HG03280 (cell line): ENCODE measurements around the gene PLEKHH3.

Source experiments
- ATAC-seq: cut with Tn5 transposase; IDR thresholded peaks from one replicate; pipeline ENCODE4 v1.9.1; 2021; ENCODE audit warnings: mild to moderate bottlenecking, moderate library complexity; ENCODE audit not compliant: unreplicated experiment

The PLEKHH3 gene

DNA sequence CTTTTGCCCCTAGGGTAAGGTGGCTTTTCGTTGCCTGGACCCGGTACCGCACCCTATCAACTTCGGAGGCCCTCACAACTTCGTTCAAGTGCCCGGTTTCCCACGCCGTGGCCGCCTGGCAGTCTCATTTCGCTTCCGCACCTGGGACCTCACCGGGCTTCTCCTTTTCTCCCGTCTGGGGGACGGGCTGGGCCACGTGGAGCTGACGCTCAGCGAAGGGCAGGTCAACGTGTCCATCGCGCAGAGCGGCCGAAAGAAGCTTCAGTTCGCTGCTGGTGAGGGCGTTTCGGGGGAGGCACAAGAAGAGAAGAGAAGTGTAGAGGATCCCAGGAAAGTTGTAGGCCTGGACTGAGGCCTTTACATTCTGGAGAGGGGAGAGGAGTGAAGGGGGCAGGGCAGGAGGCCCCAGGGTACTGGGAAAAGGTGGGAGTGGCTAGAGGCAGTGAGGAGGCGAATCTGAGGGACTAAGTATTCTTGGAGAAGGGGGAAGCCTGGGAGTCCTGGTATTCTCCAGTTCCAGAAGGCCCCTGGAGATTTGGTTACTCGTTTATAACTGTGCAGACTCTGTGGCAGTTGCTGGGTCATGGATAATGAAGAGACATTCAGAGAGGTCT lies 11.0 kb upstream of the PLEKHH3 start:
- no peak for ATAC-seq

DNA sequence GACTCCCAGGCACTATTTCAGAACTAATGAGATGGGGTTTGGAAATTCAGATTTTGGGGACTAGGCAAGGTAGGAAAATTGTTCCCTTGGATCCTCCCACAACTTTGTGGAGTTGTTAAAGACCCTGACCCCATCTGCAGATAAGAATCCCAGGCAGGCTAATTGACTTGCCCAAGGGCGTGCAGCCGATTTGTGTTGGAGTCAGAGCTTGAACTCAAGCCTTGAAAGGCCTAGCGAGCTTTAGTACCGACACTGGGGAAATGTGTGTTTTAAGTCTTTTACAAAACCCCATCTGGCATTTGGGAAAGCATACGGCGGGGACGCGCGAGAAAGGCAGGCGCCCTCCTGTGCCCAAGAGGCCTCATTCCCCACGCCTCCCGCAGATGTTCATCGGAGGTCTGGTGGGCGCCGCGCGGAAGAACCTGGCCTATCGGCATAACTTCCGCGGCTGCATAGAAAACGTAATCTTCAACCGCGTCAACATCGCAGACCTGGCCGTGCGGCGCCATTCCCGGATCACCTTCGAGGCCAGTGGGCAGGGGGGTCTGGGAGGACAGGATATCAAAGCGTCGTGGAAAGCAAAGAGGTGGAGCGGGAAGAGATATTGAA lies 9.8 kb upstream of the PLEKHH3 start:
- ATAC-seq: no peak

DNA sequence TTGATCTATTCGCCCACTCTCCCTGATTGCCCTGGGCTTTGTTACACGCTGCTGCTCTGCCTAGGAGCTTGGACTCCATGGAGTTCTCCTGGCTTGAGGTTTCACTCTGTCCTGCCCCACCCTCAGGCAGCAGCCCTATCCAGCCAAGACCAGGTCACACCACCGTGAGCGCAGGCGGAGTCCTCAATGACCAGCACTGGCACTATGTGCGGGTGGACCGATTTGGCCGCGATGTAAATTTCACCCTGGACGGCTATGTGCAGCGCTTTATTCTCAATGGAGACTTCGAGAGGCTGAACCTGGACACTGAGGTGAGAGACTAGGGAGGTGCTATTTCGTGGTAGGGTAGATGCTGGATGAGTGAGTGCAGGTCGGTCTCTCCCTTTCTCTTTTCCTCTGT lies 9.0 kb upstream of the PLEKHH3 start:
- no peak for ATAC-seq

DNA sequence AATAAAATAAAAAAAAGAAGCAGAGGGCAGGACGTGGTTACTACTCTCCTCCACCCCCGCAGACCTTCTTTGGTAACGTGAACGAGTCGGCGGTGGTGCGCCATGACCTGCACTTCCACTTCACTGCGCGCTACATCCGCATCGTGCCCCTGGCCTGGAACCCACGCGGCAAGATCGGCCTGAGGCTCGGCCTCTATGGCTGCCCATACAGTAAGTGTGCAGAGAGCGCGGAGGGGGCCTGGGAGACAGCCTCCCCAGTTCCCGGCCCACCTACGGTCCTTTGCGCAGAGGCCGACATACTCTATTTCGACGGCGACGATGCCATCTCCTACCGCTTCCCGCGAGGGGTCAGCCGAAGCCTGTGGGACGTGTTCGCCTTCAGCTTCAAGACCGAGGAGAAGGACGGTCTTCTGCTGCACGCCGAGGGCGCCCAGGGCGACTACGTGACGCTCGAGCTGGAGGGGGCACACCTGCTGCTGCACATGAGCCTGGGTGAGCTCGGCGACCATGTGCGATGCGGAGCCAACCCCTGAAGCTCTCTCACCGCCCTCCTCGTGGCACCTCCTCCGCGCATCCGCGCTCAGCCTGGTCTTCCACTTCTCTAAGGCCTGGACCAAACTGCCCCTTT lies 8.2 kb upstream of the PLEKHH3 start:
- ATAC-seq: no peak

DNA sequence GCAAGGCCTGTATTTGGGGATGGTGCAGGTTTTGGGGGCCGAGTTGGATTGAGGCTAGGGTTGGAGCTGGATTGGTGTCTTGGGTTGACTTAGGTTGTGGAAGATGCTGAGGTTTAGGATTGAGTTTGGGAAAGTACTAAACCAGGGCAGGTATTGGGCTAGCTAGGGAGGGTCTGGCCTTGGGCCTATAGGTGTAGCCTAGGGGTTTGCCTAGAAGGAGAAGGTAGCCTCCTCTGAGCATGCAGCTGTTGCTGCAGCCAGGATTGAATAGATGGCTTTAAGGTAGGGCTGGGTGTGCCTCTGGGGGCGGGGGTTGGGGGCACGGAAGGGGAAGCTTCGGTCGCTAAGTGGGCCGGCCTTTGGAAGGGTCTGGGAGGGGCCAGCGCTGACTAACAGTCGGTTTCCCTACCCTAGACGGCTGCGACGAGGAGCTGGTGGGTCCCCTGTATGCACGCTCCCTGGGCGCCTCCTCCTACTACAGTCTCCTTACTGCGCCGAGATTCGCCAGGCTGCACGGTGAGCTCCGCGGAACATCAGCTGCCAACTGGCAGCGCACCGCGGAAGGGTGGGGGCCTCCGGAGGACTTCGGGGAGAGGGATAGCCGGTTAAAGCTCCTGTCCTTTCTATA lies 6.7 kb upstream of the PLEKHH3 start:
- ATAC-seq: no peak

DNA sequence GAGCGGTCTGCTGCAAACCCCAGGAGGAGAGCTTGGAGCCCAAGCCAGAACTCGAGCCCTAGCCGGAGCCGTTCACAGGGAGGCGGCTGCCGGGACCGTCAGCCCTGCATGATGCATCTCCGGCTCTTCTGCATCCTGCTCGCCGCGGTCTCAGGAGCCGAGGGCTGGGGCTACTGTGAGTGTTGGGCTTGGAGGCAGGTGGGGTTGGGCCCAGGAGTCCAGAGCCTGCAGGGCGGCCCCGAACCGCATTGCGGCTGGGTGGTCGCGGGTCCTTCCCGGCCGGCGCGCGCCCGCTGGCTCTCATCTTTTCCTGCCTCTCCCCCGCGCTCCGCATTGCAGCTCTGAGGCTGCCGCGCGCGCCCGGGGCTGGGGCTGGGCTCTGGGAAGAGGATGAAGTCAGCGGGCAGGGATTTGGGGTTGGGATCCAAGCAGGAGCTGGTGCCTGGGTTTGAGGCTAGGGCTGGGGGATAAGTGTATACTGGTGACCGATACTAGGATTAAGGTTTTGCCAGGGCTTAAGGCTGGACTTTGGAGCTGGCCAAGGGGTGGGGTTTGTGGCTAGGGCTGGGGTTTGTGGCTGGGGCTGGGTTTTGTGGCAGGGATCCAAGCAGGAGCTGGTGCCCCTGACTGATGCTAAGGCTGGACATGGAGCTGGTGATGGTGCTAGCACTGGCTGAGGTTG lies 6.1 kb upstream of the PLEKHH3 start:
- ATAC-seq: no peak

DNA sequence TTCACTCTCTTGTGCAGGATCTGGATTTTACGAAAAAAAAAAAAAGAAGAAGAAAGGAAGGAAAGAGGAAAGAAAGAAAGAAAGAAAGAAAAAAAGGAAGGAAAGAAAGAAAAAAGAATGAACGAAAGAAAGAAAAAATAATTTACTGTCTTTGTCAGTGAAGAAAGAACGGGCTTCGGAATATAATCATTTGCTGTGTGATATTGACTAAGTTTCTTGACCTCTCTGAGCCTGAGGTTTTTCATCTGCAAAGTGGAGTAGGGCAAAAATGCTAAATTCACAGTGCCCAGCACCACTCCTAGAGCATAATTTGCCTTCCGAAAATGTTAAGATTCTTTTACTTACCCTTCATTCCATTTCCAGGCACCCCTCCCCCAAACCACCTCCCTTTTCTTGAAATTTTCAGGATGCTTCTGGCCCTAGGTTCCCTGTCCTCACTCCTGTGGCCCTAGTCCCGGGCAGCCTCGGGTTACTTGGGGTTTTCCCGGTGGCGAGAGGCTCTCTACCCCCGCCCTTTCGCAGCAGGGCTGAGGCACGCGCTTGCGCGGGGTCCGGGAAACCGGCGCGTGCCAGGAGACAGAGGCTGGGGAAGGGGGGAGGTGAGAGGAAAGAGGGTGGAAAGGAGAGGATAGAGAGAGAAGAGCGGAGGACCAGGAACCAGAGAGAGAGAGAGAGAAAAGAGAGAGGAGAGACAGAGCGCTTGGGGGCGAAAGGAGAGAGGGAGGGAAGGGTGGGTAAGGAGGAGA lies 5.4 kb upstream of the PLEKHH3 start, which contains the start of gene CNTNAP1:
TSS of gene CNTNAP1 (plus strand) at position 556 of the 746 bp plus-strand sequence. CDS start 299 bp downstream, outside the sequence.
- ATAC-seq: no peak

DNA sequence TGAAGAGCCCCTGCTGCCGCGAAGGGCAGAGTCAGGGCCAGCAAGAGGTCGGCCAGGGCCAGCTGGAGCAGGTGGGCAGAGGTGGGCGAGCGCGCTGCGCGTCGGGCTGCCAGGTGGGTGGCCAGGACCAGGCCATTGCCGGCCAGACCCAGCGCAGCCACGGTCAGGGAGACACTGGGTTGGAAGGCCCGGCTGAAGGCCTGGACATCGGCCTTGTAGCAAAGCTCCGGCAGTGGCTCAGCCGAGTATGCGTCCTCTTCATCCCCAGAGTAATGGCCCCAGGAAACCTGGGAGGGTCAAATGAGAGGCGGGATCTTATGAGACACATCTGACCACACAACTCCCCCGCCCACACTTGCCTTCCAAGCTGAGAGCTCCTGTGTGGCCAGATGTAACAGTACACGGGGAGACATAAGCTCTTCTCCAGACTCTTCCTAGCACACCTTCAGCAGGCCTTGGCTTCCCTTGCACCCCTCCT lies 3.6 kb upstream of the PLEKHH3 start:
- no peak for ATAC-seq

DNA sequence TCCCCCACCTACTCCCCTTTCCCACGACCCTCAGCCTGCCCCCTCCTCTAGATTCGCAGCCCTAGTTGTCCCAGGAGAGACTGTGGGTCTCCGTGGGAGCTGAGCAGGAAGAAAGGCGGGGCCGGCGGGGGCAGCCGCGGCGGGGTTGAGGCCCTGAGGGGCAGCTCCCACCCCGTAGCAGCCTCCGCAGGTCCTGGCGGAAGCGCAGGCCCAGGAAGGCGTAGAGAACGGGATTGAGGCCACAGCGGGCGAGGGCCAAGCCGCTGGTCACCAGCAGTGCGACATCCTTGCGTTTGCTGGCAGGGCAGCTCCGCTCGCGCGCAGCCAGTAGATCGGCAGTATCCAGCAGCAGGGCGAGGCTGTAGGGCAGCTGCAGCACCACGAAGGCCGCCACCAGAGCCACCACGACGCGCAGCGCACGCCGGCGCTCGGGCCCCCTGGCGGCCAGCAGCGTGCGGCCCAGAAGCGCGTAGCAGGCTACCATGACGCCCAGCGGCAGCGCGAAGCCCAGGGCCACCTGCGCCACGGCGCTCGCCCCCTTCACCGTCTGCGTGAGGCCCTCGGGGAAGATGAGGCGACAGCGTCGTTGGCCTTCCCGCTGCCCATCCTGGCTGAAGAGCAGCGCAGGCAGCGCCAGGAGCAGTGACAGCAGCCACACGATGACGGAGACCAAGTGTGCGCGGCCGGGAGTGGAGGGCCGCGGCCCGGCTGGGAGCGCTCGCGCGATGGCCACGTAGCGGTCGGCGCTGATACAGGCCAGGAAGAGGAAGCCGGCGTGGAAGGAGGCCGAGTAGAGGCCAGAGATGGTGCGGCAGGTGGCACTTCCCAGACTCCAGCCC lies 2.9 kb upstream of the PLEKHH3 start:
- peak; percentile 23 for ATAC-seq

DNA sequence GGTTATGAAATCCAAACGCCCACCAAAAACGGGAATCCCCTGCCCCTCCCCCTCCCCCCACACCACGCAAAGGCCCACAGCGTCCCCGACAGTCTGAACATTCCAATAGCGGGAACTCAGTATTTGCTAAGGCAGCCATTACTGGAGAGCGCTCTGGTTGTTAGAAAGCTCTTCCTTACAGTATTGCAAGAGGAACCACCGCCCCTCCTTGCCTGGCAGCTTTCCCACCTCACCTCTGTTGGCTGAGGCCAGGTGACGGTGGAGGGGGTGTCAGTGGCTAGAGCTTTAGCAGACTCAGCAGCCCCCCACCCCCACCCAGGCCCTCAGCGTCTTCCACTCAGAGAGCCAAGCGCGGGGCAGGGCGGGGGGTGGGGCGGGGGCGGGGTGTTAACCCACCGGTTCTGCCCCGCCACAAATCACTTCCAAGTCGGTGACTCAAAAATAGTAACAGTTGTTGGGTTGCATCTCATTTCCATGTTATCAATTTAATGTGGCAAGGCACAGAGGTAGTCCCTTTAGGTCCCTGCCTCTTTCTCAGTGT lies 2.2 kb upstream of the PLEKHH3 start:
- ATAC-seq: no peak

DNA sequence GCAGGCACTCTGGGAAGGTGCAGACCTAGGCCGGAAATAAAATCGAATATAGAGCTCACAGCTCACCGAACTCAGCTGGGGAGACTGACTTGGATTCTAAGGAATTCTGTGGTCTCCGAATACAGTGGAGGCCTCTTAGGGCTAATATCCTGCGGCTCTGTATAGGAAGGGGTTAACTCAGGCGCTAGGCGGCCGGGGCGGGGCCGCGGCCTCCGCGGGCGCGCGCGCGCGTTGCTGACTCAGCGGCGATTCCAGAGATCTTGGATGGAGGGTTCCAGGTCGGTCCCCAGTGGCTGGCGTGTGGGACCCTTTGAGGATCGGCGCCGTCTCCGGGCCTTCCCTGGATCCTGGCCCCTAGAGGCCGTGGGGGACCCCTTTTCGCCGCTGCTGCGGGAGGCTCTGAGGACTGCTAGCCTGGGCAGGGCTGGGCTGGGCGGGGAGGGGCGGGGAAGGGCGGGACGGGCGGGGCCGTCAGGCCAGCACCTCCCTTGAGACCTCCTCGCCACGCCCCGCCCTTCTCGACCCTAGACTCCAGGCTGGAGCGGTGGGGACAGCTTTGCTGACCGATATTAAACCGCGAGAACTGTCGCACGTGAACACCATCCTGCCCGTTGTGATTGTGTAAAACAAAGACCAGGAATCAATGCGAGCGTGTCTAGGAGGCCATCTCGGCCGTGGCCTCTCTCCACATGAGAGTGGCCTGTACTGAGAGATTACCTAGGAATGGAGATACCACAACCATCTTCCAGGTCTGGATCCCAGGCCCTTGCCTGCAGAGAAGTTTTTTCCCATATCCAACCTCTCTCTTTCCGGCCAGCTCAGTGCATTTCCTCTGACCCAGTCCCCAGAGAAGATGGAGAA lies 1.4 kb upstream of the PLEKHH3 start:
- peak; percentile 26 for ATAC-seq

DNA sequence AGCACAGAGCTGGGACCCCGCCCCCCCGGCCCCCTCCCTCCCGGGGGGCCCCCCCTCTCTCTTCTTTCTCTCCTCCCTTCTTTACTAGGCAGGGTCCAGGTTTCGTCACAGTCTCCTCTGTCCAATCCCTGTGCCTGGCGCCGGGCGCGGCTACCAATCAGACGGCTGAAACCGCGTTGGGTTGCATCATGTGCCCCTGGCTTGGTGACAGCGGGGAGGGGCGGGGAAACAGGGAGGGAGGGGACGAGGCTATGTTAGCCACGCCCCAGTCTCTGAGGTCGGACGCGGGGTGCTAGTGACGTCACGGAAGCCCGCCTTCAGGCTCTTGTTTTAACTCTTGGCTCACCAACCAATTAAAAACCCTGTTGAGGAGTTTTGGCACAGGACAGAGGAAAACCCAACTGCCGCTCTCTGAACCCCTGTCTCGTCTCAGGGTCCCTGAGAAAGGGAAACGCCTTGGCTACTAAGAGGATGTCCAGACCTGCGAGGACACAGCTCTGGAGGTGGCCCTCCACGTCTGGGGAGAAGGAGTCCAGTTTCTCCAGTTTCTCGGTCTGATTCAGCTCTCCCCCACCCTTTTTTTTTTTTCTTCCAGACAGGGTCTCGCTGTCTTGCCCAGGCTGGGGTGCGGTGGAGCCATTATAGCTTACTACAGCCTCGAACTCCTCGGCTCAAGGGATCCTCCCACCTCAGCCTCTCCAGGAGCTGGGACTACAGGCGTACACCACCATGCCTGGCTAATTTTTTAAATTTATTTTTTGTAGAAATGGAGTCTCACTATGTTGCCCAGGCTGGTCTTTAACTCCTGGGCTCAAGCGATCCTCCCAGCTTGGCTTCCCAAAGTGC lies 441 bp upstream of the PLEKHH3 start:
- ATAC-seq: peak; percentile 73

DNA sequence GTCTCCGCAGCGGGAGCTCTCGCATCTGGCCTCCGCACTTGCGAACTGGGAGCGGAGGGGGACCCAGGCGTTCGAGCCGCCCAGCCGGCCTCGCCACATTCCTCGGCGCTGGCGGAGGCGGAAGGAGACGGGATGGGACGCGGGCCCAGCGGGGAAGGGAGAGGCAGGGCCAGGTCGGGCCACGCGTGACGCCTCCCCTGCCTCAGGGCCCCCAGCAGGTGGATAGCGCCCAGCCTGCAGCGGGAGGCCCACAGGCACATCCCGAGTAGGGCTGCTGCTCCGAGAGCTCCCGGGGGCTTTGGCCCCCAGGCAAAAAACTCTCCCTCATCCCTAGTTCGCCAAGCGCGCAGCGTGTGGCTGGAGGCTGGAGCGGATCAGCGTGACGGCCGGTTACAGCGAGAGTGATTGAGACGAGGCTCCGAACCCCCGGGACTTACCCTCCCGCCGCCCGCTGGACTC lies 800 bp downstream of the PLEKHH3 start:
- ATAC-seq: no peak

DNA sequence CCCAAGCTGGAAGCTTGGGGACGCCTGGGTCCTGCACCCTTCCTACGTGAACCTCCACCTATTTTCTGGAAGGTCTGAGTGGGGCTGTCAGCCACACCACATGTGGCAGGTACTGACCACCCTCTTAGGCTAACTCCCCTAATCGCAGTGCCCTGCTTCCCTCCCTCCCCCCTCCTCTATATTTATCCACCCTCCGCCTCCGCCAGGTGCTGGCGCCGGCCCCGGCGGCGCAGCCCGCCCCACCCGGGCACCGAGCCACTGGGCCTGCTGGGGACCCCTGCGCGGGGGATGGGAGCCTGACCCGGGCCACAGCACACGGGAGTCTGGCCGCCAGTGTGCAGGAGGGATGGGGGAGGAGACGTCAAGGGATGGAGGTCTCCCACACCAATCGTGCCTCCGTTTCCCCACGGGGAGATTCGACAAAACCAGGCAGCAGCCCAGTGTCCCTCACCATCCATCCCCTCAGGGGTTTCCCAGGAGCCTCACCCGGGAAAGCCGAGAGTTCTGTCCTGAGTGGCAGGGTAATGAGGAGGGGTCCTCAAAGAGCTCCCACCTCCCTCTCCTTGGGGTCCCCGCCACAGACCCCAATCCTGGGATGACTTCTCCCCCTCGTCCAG lies 1.3 kb downstream of the PLEKHH3 start:
- no peak for ATAC-seq

DNA sequence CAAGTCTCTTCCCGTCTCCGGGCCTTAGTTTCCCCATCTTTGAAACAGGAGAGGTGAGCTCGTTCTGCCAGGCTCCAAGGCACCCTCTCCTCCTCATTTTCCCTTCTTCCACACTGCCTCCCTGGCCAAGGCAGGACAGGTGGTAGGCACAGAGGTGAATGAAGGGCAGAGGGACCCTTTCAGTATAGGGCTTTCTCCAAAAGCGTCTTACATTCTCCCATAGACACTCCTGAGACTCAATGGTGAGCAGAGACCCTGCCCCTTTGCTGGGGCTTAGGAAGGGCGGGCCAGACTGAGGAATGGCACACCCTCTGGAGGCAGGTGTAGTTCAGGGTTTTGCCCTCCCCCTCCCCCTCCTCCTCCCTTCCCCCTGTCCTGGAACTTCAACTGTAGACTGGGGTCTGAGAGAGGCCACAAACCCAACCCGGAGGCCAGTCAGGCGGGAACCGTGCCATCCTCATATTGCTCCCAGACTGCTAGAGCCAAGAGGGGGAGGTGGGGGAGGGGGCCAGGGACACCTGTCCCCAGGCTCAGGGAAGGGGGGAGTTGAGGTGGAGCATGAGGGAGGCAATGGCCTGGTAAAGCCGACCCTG lies 1.9 kb downstream of the PLEKHH3 start:
- no peak for ATAC-seq

DNA sequence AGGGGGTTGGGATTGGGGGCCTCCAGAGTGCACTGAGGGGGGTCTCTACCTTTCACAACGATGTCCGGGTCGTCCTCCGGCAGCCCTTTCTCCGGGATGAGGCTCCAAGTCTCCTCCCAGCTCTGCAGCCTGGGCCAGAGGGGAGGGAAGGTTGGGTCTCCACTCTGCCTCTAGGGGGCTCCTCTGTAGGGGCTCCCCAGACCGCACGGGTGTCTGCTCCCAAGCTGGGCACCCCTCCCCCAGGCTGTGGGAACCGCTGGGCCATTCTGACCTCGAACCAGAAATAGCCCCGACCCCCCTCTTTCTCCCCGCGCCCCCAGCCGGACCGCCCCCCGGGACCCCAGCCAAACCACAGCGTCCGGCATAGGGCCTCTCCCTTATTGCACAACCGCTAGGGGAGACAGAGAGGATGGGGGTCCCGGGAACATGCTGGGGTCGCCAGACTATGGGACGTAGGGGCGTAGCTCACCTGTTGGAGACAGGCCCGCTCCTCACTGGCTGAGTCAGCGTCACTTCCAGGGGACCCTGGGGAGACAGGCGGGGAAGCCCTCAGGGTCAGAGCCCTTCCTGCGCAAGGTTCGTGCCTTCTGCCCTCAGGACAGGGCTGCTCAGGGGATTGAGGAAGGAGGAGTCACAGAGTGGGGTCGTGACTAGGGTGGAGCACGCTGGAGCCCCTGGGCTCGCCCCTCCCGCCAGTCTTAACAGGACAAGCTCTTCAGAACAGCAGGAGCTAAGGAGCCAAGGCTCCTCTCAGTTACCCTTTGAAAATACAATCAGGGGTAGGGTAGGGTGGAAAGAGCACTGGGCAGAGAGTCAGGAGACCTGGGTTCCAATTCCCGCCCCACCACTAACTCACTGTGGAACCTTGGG lies 2.7 kb downstream of the PLEKHH3 start:
- ATAC-seq: no peak
